SH-SY5Y (cell line): ENCODE data around the gene HSD17B13.

Experiments used
- GATA2 ChIP-seq: IDR thresholded peaks from 2 replicates; pipeline ENCODE4 v1.6.1; 2011; ENCODE audit warnings: mild to moderate bottlenecking, low read depth, low read length
- GATA3 ChIP-seq: IDR thresholded peaks from 2 replicates; pipeline ENCODE4 v1.6.1; 2011; ENCODE audit warnings: low read depth, mild to moderate bottlenecking, low read length, moderate library complexity

DNA sequence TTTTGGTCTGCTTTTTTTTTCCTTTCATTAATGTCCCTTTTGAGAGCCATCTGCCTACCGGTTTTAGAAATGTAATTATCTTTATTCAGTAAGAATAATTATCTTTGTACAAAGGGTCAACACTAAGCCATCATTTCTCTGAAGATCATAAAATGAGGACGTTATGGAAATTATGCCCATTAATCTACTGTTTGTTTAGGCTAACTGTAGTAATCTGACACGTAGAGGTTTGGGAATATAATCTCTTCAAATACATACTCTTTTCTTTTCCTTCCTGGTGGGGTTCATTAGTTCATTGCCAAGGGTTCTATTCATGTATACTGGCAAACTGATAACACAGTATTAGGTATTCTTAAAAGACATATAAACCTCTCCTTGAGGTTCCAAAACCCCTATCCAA is 3.8 kb upstream of the HSD17B13 start:
- no peak for TF ChIP-seq GATA2
- TF ChIP-seq GATA3: no peak
